Common myeloid progenitor, CD34-positive (primary cell): Measurements from ENCODE around the gene CT45A9. TPM values are rescaled to one million over a fixed set of nuclear protein-coding genes. Genes with fewer than 3 reads are reported as not detected.
"Not testable (repeated sequence)": the region's sequence is repeated elsewhere in the genome, so short reads cannot be mapped to it uniquely, and the experiment has no call there.

ENCODE experiments used
- CTCF ChIA-PET: fragments of 350-600 bp; sonication (Branson Sonifier 250); formaldehyde crosslinking; loops from one replicate; lab custom pipeline; 2021; ENCODE audit warnings: antibody characterized with exemption; lab: Charles Lee
- POLR2A ChIA-PET: fragments of 350-600 bp; sonication (Branson Sonifier 250); formaldehyde crosslinking; loops from one replicate; lab custom pipeline; 2021; ENCODE audit warnings: antibody characterized with exemption; lab: Charles Lee
- DNase-seq, 3 donors: peaks; one replicate each; pipeline versions ENCODE4 v3.0.0 to v3.0.0-alpha.2; 2013
- H3K27ac ChIP-seq, 2 experiments: 1 replicate in 1 of 2; 2 replicates in 1 of 2; pipeline ENCODE4 v1.7.0; 2013; ENCODE audit warnings: inconsistent platforms in 2 of 2, low read length in 2 of 2, mild to moderate bottlenecking in 2 of 2, low read depth in 1 of 2, moderate library complexity in 1 of 2; ENCODE audit not compliant: severe bottlenecking in 2 of 2, insufficient read depth in 1 of 2, poor library complexity in 1 of 2
- H3K27me3 ChIP-seq, 5 experiments: replicated peaks in 2 of 5; 1 replicate in 3 of 5; 2 replicates in 2 of 5; pipeline versions ENCODE4 v1.6.1 to v1.7.0; 2013; ENCODE audit warnings: low read length in 4 of 5, mild to moderate bottlenecking in 2 of 5, moderate library complexity in 2 of 5, inconsistent platforms in 1 of 5; ENCODE audit not compliant: insufficient read depth in 5 of 5, control insufficient read depth in 4 of 5
- H3K36me3 ChIP-seq, 4 experiments: 1 replicate in 2 of 4; 2 replicates in 2 of 4; pipeline versions ENCODE4 v1.6.1 to v1.7.0; 2013; ENCODE audit warnings: low read length in 3 of 4, control low read depth in 1 of 4, mild to moderate bottlenecking in 1 of 4; ENCODE audit not compliant: control insufficient read depth in 4 of 4, insufficient read depth in 4 of 4
- H3K4me1 ChIP-seq, 4 experiments: 1 replicate in 3 of 4; 2 replicates in 1 of 4; pipeline versions ENCODE4 v1.6.1 to v1.7.1; 2013; ENCODE audit warnings: low read length in 3 of 4, mild to moderate bottlenecking in 3 of 4, control low read depth in 1 of 4, inconsistent platforms in 1 of 4, moderate library complexity in 1 of 4; ENCODE audit not compliant: control insufficient read depth in 4 of 4, insufficient read depth in 4 of 4; ENCODE audit errors: control extremely low read depth in 1 of 4
- H3K4me3 ChIP-seq, 7 experiments: 1 replicate in 4 of 7; 2 replicates in 3 of 7; pipeline versions ENCODE4 v1.5.1 to v1.7.0; 2013; ENCODE audit warnings: mild to moderate bottlenecking in 7 of 7, low read length in 6 of 7, moderate library complexity in 6 of 7, inconsistent platforms in 2 of 7, low read depth in 2 of 7, control low read depth in 1 of 7; ENCODE audit not compliant: insufficient read depth in 4 of 7, control insufficient read depth in 1 of 7; ENCODE audit errors: extremely low read depth in 1 of 7
- H3K9me3 ChIP-seq, 5 experiments: 1 replicate in 4 of 5; 2 replicates in 1 of 5; pipeline versions ENCODE4 v1.6.1 to v1.7.1; 2013; ENCODE audit warnings: low read length in 4 of 5, mild to moderate bottlenecking in 2 of 5, inconsistent platforms in 1 of 5, low read depth in 1 of 5, moderate library complexity in 1 of 5; ENCODE audit not compliant: control insufficient read depth in 4 of 5, insufficient read depth in 2 of 5; ENCODE audit errors: control extremely low read depth in 1 of 5
- WGBS: methylation state at CpG from one replicate; pipeline ENCODE4 v1.1.5; 2013; ENCODE audit not compliant: insufficient coverage; 5-methylcytosine and 5-hydroxymethylcytosine counted together
- polyA plus RNA-seq: library from polyadenylated mRNA; unstranded; fragments of 120-200 nt; gene quantifications from one replicate; pipeline ENCODE4 v1.2.1, GENCODE V29; 2013

The CT45A9 gene, protein sequence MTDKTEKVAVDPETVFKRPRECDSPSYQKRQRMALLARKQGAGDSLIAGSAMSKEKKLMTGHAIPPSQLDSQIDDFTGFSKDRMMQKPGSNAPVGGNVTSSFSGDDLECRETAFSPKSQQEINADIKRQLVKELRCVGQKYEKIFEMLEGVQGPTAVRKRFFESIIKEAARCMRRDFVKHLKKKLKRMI
- polyA plus RNA-seq = not detected

DNA sequence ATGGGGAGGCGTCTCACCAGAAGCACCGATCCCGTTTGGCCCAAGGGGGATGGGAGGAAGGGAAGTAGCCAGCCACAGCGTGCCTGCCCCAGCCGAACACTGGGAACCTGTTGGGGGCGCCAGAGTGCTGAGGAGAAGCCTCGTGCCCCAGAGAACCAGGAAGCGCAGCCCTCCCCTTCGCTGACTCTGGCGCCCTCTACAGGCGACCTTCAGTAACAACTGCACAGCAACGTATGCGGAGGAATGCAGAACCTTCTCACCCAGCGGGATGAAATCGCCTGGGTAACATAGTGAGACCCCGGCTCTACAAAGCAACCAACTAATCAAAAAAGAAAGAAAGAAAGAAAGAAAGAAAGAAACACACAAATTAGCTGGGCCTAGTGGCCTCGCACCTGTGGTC, at the start of gene CT45A9:
Gene CT45A9, minus strand, starts transcription at position 101 of the 400 bp plus-strand sequence. CDS start 3,751 bp downstream, outside the sequence.
- H3K27ac ChIP-seq = not testable (repeated sequence)

DNA sequence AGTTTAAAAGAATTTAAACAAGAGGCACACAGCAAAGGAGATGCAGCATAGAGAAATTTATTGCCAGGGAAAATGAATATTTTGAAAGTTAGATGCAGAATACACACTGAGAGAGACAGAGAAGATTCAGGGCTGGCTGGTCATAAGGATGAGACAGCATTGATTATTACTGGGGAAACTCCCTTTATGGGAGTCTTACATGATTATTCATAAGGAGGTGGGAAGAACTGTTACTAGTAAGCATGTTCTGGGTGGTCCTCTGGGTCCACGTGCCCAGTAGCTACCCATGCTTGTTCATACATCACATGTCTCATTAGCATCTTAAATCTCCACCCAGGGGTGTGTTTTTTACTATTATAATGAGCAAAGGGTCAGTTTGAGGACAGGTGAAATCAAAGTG, 48.9 kb upstream of the CT45A9 start:
- H3K9me3 ChIP-seq, H3K4me1 ChIP-seq, DNase-seq, H3K27me3 ChIP-seq, POLR2A ChIA-PET, H3K4me3 ChIP-seq, H3K27ac ChIP-seq, H3K36me3 ChIP-seq: not testable (repeated sequence)
- no CpG with 5 or more reads among the region's 1 CpG for WGBS
- CTCF ChIA-PET = interaction anchor here (0.8 to 2.6 kb wide), 3 partner anchors 10 to 436 kb away, joined by 3 to 8 read pairs (median 4); no protein-coding TSS in a partner anchor

More for the DNA sequence above, at the start of gene CT45A9:
- no CpG with 5 or more reads among the region's 17 CpGs for WGBS
- H3K36me3 ChIP-seq, H3K4me1 ChIP-seq, H3K9me3 ChIP-seq, CTCF ChIA-PET, H3K27me3 ChIP-seq, H3K4me3 ChIP-seq, POLR2A ChIA-PET, DNase-seq: not testable (repeated sequence)

DNA sequence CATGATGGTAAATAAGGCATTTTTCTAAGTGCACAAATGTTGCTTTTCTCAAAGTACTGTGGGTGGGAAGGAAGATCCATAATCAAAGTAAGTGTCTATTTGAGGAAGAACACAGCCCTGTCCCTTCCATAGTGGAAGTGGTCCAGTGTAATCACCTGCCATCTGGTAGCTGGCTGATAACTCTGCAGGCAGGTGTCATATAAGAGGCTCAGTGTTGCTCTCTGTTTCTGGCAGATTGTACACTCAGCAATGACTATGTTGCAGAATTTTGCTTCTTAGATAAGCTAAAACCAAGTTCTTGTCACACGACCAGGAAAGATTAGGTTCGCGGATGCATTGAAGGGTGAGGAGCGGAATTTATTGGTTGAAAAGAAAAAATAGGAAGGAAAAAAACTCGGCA, 42.8 kb upstream of the CT45A9 start:
- peak in 2 of 3 donors; percentile 5 to 21 for DNase-seq
- POLR2A ChIA-PET = no interaction called here
- Histone ChIP-seq H3K27me3 (peaks cover 0 to 2% (median 0%) of the 10 kb centered on the region in 5 experiments), H3K4me1 (no peaks in the 10 kb centered on the region), H3K27ac (no peak overlapping the region), H3K4me3 (no peak overlapping the region), H3K36me3 (no peaks in the 10 kb centered on the region), H3K9me3 (no peaks in the 10 kb centered on the region)
- 92% methylated on average over 4 of the region's 5 CpGs for WGBS
- CTCF ChIA-PET = no interaction called here

- Histone ChIP-seq H3K36me3 (no peaks in the 10 kb centered on the region), H3K27me3 (peaks cover 0 to 2% (median 0%) of the 10 kb centered on the region in 5 experiments), H3K4me3 (no peak overlapping the region), H3K9me3 (no peaks in the 10 kb centered on the region), H3K27ac (no peak overlapping the region), H3K4me1 (no peaks in the 10 kb centered on the region)
- WGBS = 83% methylated on average over 4 of the region's 5 CpGs
- POLR2A ChIA-PET = no interaction called here
- no peak for DNase-seq
- CTCF ChIA-PET = no interaction called here
These were observed 38.6 kb upstream of the CT45A9 start for GRCh38 chrX:135910251-135910650.

- 76% methylated on average over 18 of the region's 22 CpGs for WGBS
- ChIA-PET CTCF (no interaction called here), POLR2A (no interaction called here)
- Histone ChIP-seq H3K27ac (no peak within 1 kb of the TSS), H3K36me3 (no peaks in the 10 kb centered on the region), H3K4me1 (no peaks in the 10 kb centered on the region), H3K9me3 (no peaks in the 10 kb centered on the region), H3K4me3 (no peak within 1 kb of the TSS), H3K27me3 (no peaks in the 10 kb centered on the region)
- peak in 1 of 3 donors; percentile 2 for DNase-seq
These were observed 21.7 kb upstream of the CT45A9 start, which contains the start of the genes CT45A10 and SAGE1 for GRCh38 chrX:135893294-135893817. Gene CT45A10, minus strand, starts transcription at chrX:135893444. Its CDS starts 8,100 bp downstream, at chrX:135885344. Gene SAGE1, plus strand, starts transcription at chrX:135893716. Its CDS starts 2,527 bp downstream, at chrX:135896243.

DNA sequence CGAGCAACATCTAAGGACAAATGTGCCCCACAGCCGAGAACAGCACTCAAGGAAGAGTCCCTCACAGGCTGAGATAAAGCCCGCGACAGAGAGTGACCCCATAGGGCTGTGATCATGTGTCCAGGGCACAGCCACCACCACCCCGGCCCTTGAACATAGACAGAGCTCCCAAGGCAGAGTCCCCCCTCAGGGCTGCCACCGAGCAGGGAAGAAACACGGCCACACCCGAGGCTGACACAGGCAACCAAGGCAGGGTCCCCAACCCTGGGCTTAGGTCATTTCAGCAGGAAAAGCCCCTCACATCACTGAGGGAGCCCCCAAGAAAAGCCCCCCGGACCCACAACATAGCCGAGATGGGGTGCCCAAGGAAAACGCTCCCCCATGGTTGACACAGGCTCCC, 21.2 kb upstream of the CT45A9 start:
- DNase-seq = no peak
- H3K27ac ChIP-seq = no peak overlapping the region
- CTCF ChIA-PET = no interaction called here
- no peaks in the 10 kb centered on the region for H3K27me3 ChIP-seq
- 94% methylated on average over 11 of the region's 11 CpGs for WGBS
- no peaks in the 10 kb centered on the region for H3K36me3 ChIP-seq
- H3K4me1 ChIP-seq = no peaks in the 10 kb centered on the region
- POLR2A ChIA-PET = no interaction called here
- H3K4me3 ChIP-seq = no peak overlapping the region
- no peaks in the 10 kb centered on the region for H3K9me3 ChIP-seq

DNA sequence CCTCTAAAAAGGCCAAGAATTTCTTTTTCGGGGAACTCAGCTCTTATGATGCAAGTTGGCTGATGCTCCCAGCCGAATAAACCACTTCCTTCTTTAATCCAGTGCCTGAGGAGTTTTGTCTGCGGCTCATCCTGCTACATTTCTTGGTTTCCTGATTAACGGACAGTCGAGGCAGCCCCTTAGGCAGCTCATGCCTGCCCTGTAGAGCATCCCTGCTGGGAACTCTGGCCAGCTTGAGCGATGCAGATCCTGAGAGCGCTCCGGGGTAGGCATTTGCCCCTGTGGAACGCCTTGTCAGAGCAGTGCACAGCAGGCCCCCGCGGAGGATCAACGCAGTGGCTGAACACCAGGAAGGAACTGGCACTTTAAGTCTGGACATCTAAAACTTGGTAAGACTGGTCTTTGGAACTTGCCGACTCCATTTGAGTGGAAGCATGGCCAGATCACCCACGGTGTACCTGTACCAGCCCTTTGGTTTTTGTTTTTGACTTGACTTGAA, 18.5 kb upstream of the CT45A9 start:
- Histone ChIP-seq H3K36me3 (no peaks in the 10 kb centered on the region), H3K4me1 (no peaks in the 10 kb centered on the region), H3K9me3 (no peaks in the 10 kb centered on the region), H3K4me3 (peak overlapping the region in 1 of 7 experiments; percentile 5), H3K27ac (no peak overlapping the region), H3K27me3 (no peaks in the 10 kb centered on the region)
- WGBS = 85% methylated on average over 13 of the region's 14 CpGs
- ChIA-PET CTCF (no interaction called here), POLR2A (no interaction called here)
- peak in 1 of 3 donors; percentile 15 for DNase-seq
